ENCODE data around the gene SELENOF.

Gene SELENOF

GRCh38 chr1:86913896-86914600 lies at the start of gene SELENOF:
TSS of gene SELENOF (minus strand) at chr1:86914126. CDS start at chr1:86914111, 15 bp downstream.
- peak; percentile 100 for DNase-seq

- DNase-seq = no peak
Measured at GRCh38 chr1:86960548-86960947, 46.6 kb upstream of the SELENOF start.

GRCh38 chr1:86957221-86957620 lies 43.3 kb upstream of the SELENOF start:
- DNase-seq = no peak

GRCh38 chr1:86956221-86956620 lies 42.3 kb upstream of the SELENOF start:
- DNase-seq = no peak

GRCh38 chr1:86955678-86956077 lies 41.8 kb upstream of the SELENOF start:
- no peak for DNase-seq

- no peak for DNase-seq
Measured at GRCh38 chr1:86953167-86953566, 39.2 kb upstream of the SELENOF start.

GRCh38 chr1:86951430-86951829 lies 37.5 kb upstream of the SELENOF start:
- no peak for DNase-seq

GRCh38 chr1:86950712-86951419 lies 36.9 kb upstream of the SELENOF start:
- no peak for DNase-seq

GRCh38 chr1:86948212-86948611 lies 34.3 kb upstream of the SELENOF start:
- no peak for DNase-seq

- no peak for DNase-seq
Measured at GRCh38 chr1:86942743-86943142, 28.8 kb upstream of the SELENOF start.

GRCh38 chr1:86942042-86942441 lies 28.1 kb upstream of the SELENOF start:
- DNase-seq = no peak

- DNase-seq = no peak
Measured at GRCh38 chr1:86940599-86940998, 26.7 kb upstream of the SELENOF start.

- no peak for DNase-seq
Measured at GRCh38 chr1:86939406-86939805, 25.5 kb upstream of the SELENOF start.

- no peak for DNase-seq
Measured at GRCh38 chr1:86938855-86939254, 24.9 kb upstream of the SELENOF start.

- DNase-seq = no peak
Measured at GRCh38 chr1:86938450-86938849, 24.5 kb upstream of the SELENOF start.

- DNase-seq = peak; percentile 30
Measured at GRCh38 chr1:86933562-86934377, 19.8 kb upstream of the SELENOF start.

GRCh38 chr1:86933051-86933450 lies 19.1 kb upstream of the SELENOF start:
- no peak for DNase-seq

- DNase-seq = no peak
Measured at GRCh38 chr1:86928819-86929218, 14.9 kb upstream of the SELENOF start.

GRCh38 chr1:86926883-86927282 lies 13.0 kb upstream of the SELENOF start:
- no peak for DNase-seq

GRCh38 chr1:86925742-86926141 lies 11.8 kb upstream of the SELENOF start:
- no peak for DNase-seq

GRCh38 chr1:86924324-86924960 lies 10.5 kb upstream of the SELENOF start:
- no peak for DNase-seq

- DNase-seq = no peak
Measured at GRCh38 chr1:86922445-86922844, 8.5 kb upstream of the SELENOF start.

- no peak for DNase-seq
Measured at GRCh38 chr1:86916752-86917151, 2.8 kb upstream of the SELENOF start.

All from NCI-H146 (cell line).